Aorta (tissue), 5 donors: ENCODE results near the gene RRAS. TPM values are rescaled to one million over a fixed set of nuclear protein-coding genes. Genes with fewer than 3 reads are reported as not detected.

Source experiments
- ATAC-seq: fragments of 200-7000 bp; cut with Tn5 transposase; one replicate; pipeline ENCODE4 v1.9.1; 2022; ENCODE audit warnings: moderate library complexity; ENCODE audit not compliant: low FRiP score
- DNase-seq, 2 donors: peaks; one replicate each; pipeline ENCODE4 v3.0.0-alpha.2; 2020
- H3K27ac ChIP-seq, 2 donors: one replicate each; pipeline ENCODE4 v1.5.1; 2013; ENCODE audit warnings: low read length in 2 of 2, mild to moderate bottlenecking in 2 of 2, moderate library complexity in 2 of 2, control low read depth in 1 of 2, inconsistent platforms in 1 of 2, low read depth in 1 of 2
- H3K27me3 ChIP-seq, 2 donors: one replicate each; pipeline ENCODE4 v1.6.1; 2013; ENCODE audit warnings: control low read depth in 1 of 2, low read length in 1 of 2, mild to moderate bottlenecking in 1 of 2, moderate library complexity in 1 of 2; ENCODE audit not compliant: insufficient read depth in 2 of 2, control insufficient read depth in 1 of 2
- H3K36me3 ChIP-seq, 2 donors: one replicate each; pipeline ENCODE4 v1.6.1; 2013; ENCODE audit warnings: control low read depth in 1 of 2, low read length in 1 of 2, mild to moderate bottlenecking in 1 of 2; ENCODE audit not compliant: insufficient read depth in 2 of 2, control insufficient read depth in 1 of 2
- H3K4me1 ChIP-seq, 2 donors: one replicate each; pipeline ENCODE4 v1.6.1; 2013; ENCODE audit warnings: low read length in 2 of 2, control low read depth in 1 of 2, mild to moderate bottlenecking in 1 of 2, moderate library complexity in 1 of 2; ENCODE audit not compliant: insufficient read depth in 2 of 2, control insufficient read depth in 1 of 2
- H3K4me3 ChIP-seq, 2 donors: one replicate each; pipeline ENCODE4 v1.5.1; 2013; ENCODE audit warnings: low read length in 2 of 2, control low read depth in 1 of 2, mild to moderate bottlenecking in 1 of 2
- H3K9me3 ChIP-seq: one replicate; pipeline ENCODE4 v1.6.1; 2013; ENCODE audit warnings: mild to moderate bottlenecking, low read length; ENCODE audit not compliant: control insufficient read depth
- WGBS, 2 donors: extraction: QIAGEN DNeasy Blood & Tissue Kit; methylation state at CpG; one replicate each; pipeline ENCODE4 v1.1.7; 2013; 5-methylcytosine and 5-hydroxymethylcytosine counted together
- intact Hi-C, 2 donors: fragments of 100-400 bp; cut with DNase I; formaldehyde crosslinking; loops; one replicate each; pipeline versions ENCODE4 v1.14.2 to v1.15.0; 2022
- polyA plus RNA-seq, 2 donors: library from polyadenylated mRNA; stranded (reverse); fragments of 200-250 nt; gene quantifications; one replicate each; pipeline ENCODE4 v1.2.3, GENCODE V29; 2013
- total RNA-seq, 2 donors: library from RNA; stranded (reverse); fragmentation: NEBNext Ultra II Directional; extraction: Animal tissue kit (Norgen Biotek cat#: 25700); gene quantifications; one replicate each; pipeline ENCODE4 v1.2.1, GENCODE V29; 2021
- donor health status: healthy with polysubstance abuse.
- donor health status: Bipolar disorder and iron deficiency.
- donor health status: DM: no; HTN: no; CAD: no.
- donor health status: DM: no; HTN: no; CAD: no.
- donor health status: DM: yes; HTN: yes; CAD: no.

The RRAS gene
- total and polyA plus RNA-seq, 4 donors: 139 to 407 (median 243) TPM

DNA sequence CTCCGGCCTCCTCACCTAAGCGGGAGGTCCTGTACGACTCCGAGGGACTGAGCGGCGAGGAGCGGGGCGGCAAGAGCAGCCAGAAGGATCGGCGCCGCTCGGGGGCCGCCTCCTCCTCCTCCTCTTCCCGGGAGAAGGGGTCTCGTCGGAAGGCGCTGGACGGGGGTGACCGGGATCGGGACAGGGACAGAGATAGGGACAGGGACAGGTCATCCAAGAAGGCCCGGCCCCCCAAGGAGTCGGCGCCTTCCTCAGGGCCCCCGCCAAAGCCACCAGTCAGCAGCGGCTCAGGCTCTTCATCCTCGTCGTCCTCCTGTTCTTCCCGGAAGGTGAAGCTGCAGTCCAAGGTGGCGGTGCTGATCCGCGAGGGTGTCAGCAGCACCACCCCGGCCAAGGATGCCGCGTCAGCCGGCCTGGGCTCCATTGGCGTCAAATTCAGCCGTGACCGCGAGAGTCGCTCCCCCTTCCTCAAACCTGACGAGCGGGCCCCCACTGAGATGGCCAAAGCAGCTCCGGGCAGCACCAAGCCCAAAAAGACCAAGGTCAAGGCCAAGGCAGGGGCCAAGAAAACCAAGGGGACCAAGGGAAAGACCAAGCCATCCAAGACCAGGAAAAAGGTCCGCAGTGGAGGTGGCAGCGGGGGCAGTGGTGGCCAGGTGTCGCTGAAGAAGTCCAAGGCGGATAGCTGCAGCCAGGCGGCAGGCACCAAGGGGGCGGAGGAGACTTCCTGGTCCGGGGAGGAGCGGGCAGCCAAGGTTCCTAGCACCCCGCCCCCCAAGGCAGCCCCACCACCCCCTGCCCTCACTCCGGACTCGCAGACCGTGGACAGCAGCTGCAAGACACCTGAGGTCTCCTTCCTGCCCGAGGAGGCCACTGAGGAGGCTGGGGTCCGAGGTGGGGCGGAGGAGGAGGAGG lies 12.9 kb upstream of the RRAS start:
- no peaks in the 10 kb centered on the region for H3K4me1 ChIP-seq
- no peak overlapping the region for H3K4me3 ChIP-seq
- ATAC-seq: no peak
- H3K27me3 ChIP-seq: no peaks in the 10 kb centered on the region
- 92% methylated on average over 52 to 58 of the region's 58 CpGs for WGBS, 2 donors
- peak in 1 of 2 donors; percentile 70 for DNase-seq
- intact Hi-C loops: no loop called here
- H3K9me3 ChIP-seq: no peaks in the 10 kb centered on the region
- no peaks in the 10 kb centered on the region for H3K36me3 ChIP-seq
- no peak overlapping the region for H3K27ac ChIP-seq

DNA sequence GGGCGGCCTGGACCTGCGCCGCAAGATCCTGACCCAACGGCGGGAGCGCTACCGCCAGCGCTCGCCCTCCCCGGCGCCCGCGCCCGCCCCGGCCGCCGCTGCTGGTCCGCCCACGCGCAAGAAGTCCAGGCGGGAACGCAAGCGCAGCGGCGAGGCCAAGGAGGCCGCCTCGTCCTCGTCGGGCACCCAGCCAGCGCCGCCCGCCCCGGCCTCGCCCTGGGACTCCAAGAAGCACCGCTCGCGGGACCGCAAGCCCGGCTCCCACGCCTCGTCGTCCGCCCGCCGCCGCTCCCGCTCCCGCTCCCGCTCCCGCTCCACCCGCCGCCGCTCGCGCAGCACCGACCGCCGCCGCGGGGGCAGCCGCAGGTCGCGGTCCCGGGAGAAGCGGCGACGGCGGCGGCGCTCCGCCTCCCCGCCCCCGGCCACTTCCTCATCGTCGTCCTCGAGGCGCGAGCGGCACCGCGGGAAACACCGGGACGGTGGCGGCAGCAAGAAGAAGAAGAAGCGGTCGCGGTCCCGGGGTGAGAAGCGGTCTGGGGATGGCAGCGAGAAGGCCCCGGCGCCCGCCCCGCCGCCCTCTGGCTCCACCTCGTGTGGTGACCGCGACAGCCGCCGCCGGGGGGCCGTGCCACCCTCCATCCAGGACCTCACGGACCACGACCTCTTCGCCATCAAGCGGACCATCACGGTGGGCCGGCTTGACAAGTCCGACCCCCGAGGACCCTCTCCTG lies 12.0 kb upstream of the RRAS start:
- no peaks in the 10 kb centered on the region for H3K4me1 ChIP-seq
- intact Hi-C loops: no loop called here
- DNase-seq (peak in 1 of 2 donors; percentile 75), ATAC-seq (no peak)
- H3K9me3 ChIP-seq: no peaks in the 10 kb centered on the region
- H3K27ac ChIP-seq: no peak overlapping the region
- WGBS, 2 donors: 94 to 96% methylated on average over 91 to 110 of the region's 110 CpGs
- no peaks in the 10 kb centered on the region for H3K36me3 ChIP-seq
- H3K4me3 ChIP-seq: no peak overlapping the region
- H3K27me3 ChIP-seq: no peaks in the 10 kb centered on the region

DNA sequence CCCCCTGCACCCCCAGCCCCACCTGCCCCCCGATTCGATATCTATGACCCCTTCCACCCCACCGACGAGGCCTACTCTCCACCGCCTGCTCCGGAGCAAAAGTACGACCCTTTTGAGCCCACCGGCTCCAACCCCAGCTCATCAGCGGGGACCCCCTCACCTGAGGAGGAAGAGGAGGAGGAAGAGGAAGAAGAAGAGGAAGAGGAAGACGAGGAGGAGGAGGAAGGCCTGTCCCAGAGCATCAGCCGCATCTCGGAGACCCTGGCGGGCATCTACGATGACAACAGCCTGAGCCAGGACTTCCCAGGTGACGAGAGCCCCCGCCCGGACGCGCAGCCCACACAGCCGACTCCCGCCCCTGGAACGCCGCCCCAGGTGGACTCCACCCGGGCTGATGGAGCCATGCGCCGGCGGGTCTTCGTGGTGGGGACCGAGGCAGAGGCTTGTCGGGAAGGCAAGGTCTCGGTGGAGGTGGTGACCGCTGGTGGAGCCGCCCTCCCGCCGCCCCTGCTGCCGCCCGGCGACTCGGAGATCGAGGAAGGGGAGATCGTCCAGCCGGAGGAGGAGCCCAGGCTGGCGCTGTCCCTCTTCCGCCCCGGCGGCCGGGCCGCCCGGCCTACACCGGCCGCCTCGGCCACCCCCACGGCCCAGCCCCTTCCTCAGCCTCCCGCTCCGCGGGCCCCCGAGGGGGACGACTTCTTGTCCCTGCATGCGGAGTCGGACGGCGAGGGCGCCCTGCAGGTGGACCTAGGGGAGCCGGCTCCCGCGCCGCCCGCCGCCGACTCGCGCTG lies 11.3 kb upstream of the RRAS start:
- 94 to 95% methylated on average over 71 to 72 of the region's 72 CpGs for WGBS, 2 donors

DNA sequence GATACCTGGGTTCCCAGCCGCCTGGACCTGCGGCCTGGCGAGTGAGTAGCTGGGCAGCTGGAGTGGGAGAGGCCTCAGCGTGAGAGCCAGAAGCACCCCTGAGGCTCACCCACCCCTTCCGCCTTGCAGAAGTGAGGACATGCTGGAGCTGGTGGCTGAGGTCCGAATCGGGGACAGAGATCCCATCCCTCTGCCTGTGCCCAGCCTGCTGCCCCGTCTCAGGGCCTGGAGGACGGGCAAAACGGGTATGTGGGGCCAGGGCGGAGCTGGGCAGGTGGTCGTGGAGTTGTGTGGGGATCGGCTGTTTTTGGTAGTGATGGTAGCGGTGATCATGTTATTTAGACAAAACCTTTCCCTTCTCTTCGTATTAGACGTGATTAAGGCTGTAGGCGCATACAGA lies 6.6 kb upstream of the RRAS start:
- no peaks in the 10 kb centered on the region for H3K4me1 ChIP-seq
- WGBS, 2 donors: 87 to 88% methylated on average over 17 of the region's 17 CpGs
- peaks cover 0 to 1% of the 10 kb centered on the region in 2 donors for H3K36me3 ChIP-seq
- H3K27ac ChIP-seq: no peak overlapping the region
- H3K4me3 ChIP-seq: no peak overlapping the region
- DNase-seq (peak in 1 of 2 donors; percentile 64), ATAC-seq (no peak)
- H3K9me3 ChIP-seq: no peaks in the 10 kb centered on the region
- intact Hi-C loops: no loop called here
- H3K27me3 ChIP-seq: no peaks in the 10 kb centered on the region

More for the DNA sequence above, 11.3 kb upstream of the RRAS start:
- H3K9me3 ChIP-seq: no peaks in the 10 kb centered on the region
- H3K27ac ChIP-seq: no peak overlapping the region
- H3K4me1 ChIP-seq: no peaks in the 10 kb centered on the region
- no peak overlapping the region for H3K4me3 ChIP-seq
- ATAC-seq (no peak), DNase-seq (peak in 1 of 2 donors; percentile 77)
- H3K36me3 ChIP-seq: peaks cover 0 to 1% of the 10 kb centered on the region in 2 donors
- H3K27me3 ChIP-seq: no peaks in the 10 kb centered on the region
- intact Hi-C loops: no loop called here

DNA sequence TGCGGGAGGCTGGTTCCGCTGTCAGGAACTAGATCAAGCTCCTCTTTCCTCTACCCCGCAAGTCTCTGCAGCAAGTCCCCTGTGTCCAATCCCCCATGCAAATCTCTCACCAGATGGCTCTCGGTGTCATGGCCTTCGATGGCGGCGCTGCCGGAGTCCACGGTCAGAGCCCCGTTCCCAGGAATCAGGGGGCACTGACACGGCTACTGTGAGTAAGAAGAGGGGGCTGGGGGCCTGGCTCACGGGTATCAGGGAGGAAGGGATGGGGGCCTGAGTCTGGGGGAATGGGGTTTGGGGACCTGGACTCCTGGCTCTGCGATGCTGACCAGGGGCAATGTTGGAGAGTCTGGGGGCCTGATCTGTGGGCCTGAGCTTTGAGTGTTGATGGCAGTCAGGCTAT lies 6.1 kb upstream of the RRAS start:
- H3K4me1 ChIP-seq: no peaks in the 10 kb centered on the region
- H3K36me3 ChIP-seq: peaks cover 0 to 1% of the 10 kb centered on the region in 2 donors
- no peaks in the 10 kb centered on the region for H3K9me3 ChIP-seq
- ATAC-seq (no peak), DNase-seq (no peak)
- no peak overlapping the region for H3K4me3 ChIP-seq
- intact Hi-C loops: no loop called here
- H3K27ac ChIP-seq: no peak overlapping the region
- no peaks in the 10 kb centered on the region for H3K27me3 ChIP-seq
- 89% methylated on average over 13 of the region's 13 CpGs for WGBS, 2 donors

DNA sequence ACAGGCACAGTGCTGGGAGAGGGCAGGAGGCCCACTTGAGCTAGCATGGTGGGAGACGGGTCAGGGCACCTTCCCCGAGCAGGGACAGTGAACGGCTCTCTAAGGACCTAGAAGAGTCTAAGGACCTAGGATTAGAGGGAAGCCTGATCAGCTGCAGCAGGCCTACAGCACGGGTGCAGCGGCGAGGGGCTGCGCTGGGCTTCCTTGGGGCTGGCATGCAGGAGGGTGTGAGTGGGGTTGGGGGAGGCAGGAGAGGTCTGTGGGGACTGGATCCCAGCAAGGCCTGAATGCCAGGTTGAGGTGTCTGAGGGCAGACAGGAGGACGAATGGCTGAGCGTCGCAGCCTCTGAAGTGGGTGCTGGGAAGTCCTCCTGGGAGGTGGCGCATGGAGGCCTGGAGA lies 5.6 kb upstream of the RRAS start:
- Histone ChIP-seq H3K27me3 (no peaks in the 10 kb centered on the region), H3K4me1 (no peaks in the 10 kb centered on the region), H3K36me3 (peaks cover 0 to 1% of the 10 kb centered on the region in 2 donors), H3K27ac (no peak overlapping the region), H3K4me3 (no peak overlapping the region), H3K9me3 (no peaks in the 10 kb centered on the region)
- DNase-seq (no peak), ATAC-seq (no peak)
- intact Hi-C loops: no loop called here
- WGBS, 2 donors: 86 to 89% methylated on average over 11 of the region's 11 CpGs

DNA sequence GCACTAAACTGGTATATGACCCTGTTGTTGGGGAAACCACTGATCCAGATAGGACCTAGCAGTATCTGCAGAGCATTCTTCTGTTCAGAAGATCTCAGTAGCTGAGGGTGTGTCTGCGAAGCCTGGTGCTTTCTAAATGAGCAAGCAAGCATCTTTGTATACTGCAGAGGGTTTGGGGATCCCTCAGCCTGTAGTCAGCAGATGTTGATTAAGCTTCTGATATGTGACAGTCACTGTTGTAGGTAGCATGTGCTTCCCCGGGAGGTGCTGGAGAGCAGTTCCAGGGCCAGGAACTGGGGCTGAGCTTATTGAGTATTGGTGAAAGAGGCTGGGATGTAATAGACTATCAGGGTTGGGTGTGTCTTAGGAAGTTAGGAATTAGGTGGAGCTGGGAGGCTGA lies 3.5 kb upstream of the RRAS start:
- Histone ChIP-seq H3K27ac (no peak overlapping the region), H3K4me1 (no peaks in the 10 kb centered on the region), H3K9me3 (no peaks in the 10 kb centered on the region), H3K27me3 (no peaks in the 10 kb centered on the region), H3K4me3 (no peak overlapping the region), H3K36me3 (peaks cover 0 to 1% of the 10 kb centered on the region in 2 donors)
- 75 to 76% methylated on average over 2 of the region's 2 CpGs for WGBS, 2 donors
- no peak for ATAC-seq
- intact Hi-C loops: no loop called here
- DNase-seq: no peak

DNA sequence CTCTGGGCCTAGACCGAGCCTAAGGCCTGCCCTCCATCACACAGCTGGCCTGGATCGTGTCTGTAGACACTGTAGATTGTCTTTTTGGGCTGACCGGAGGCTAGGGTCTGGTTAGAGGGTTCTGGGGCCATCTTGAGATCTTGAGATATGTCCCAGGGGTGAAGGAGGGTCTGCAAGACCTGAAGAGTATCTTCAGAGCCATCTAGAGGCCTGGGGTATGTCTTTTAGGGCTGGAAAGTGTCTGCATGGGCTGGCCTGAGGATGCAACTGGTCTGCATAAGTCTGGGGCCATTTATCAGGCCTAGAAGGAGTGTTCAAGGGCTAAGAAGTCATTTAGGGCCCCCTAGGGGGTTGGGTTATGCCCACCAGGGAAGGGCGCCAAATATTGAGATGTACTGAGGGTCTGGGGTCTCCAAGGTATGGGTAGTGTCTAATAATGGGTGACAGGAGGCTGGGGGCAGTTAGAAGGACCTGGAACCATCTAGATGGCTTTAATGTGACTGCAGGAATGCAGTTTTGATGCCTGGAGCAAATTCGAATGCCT lies 2.6 kb upstream of the RRAS start:
- Histone ChIP-seq H3K36me3 (peaks cover 0 to 1% of the 10 kb centered on the region in 2 donors), H3K4me3 (peak overlapping the region; percentile 74 to 95), H3K27me3 (no peaks in the 10 kb centered on the region), H3K9me3 (no peaks in the 10 kb centered on the region), H3K4me1 (no peaks in the 10 kb centered on the region), H3K27ac (peak overlapping the region; percentile 55 to 78)
- intact Hi-C loops: no loop called here
- WGBS, 2 donors: 3% methylated on average over 5 of the region's 5 CpGs
- DNase-seq (peak in 1 of 2 donors; percentile 65), ATAC-seq (no peak)
